Type B pancreatic cell (in vitro differentiated cells): ENCODE data around the gene HDAC1. TPM values are rescaled to one million over a fixed set of nuclear protein-coding genes. Genes with fewer than 3 reads are reported as not detected.
A peak's percentile ranks its signal among the peaks of the same experiment; 100 is the strongest.
"Not testable (repeated sequence)": the region's sequence is repeated elsewhere in the genome, so short reads cannot be mapped to it uniquely, and the experiment has no call there.

Source experiments
- DNase-seq: peaks from one replicate; pipeline ENCODE4 v3.0.0; 2021; ENCODE audit warnings: mixed read lengths; ENCODE audit not compliant: unreplicated experiment; ENCODE audit errors: extremely low spot score
- H3K27ac Mint-ChIP-seq: 2 replicates; pipeline ENCODE4 v1.8.0; 2021; ENCODE audit warnings: mild to moderate bottlenecking, mixed read lengths
- H3K27me3 Mint-ChIP-seq: 2 replicates; pipeline ENCODE4 v1.8.0; 2021; ENCODE audit warnings: mixed read lengths
- H3K36me3 Mint-ChIP-seq: 2 replicates; pipeline ENCODE4 v1.8.0; 2021; ENCODE audit warnings: mixed read lengths
- H3K4me1 Mint-ChIP-seq: one replicate; pipeline ENCODE4 v1.8.0; 2021; ENCODE audit warnings: mixed read lengths; ENCODE audit not compliant: unreplicated experiment
- H3K4me3 Mint-ChIP-seq: 2 replicates; pipeline ENCODE4 v1.8.0; 2021; ENCODE audit warnings: mild to moderate bottlenecking, mixed read lengths
- H3K9me3 Mint-ChIP-seq: 2 replicates; pipeline ENCODE4 v1.8.0; 2021; ENCODE audit warnings: mixed read lengths
- CTCF ChIP-seq: fragments of 200-600 bp; sonication (generic); conservative IDR thresholded peaks from 2 replicates; pipeline ENCODE4 v1.5.0; 2021; ENCODE audit warnings: antibody characterized with exemption, mild to moderate bottlenecking
- total RNA-seq: library from RNA; stranded (reverse); gene quantifications from 2 replicates; pipeline ENCODE4 v1.2.1, GENCODE V29; 2021; ENCODE audit warnings: low replicate concordance

HDAC1 gene
- total RNA-seq, 1 donor from 2014 or later = 108 TPM

GRCh38 chr1:32249831-32250525 lies 41.9 kb upstream of the HDAC1 start:
- H3K9me3 Mint-ChIP-seq = no peaks in the 10 kb centered on the region
- peaks cover 5% of the 10 kb centered on the region for H3K27me3 Mint-ChIP-seq
- H3K4me3 Mint-ChIP-seq = no peak overlapping the region
- H3K27ac Mint-ChIP-seq = peak overlapping the region; percentile 20
- no peaks in the 10 kb centered on the region for H3K36me3 Mint-ChIP-seq
- DNase-seq = no peak
- peaks cover 16% of the 10 kb centered on the region for H3K4me1 Mint-ChIP-seq
- TF ChIP-seq CTCF = no peak

GRCh38 chr1:32250893-32251716 lies 40.8 kb upstream of the HDAC1 start, which contains the start of gene LCK:
TSS of gene LCK (plus strand) at chr1:32251265. CDS start at chr1:32274330, 23,065 bp downstream.
- Mint-ChIP-seq H3K36me3 (no peaks in the 10 kb centered on the region), H3K27ac (peak within 1 kb of the TSS; percentile 20), H3K4me3 (no peak within 1 kb of the TSS), H3K4me1 (peaks cover 16% of the 10 kb centered on the region), H3K9me3 (no peaks in the 10 kb centered on the region), H3K27me3 (peaks cover 5% of the 10 kb centered on the region)
- DNase-seq = no peak
- TF ChIP-seq CTCF = no peak

GRCh38 chr1:32255072-32256071 lies 36.5 kb upstream of the HDAC1 start:
- no peak overlapping the region for H3K4me3 Mint-ChIP-seq
- peaks cover 5% of the 10 kb centered on the region for H3K4me1 Mint-ChIP-seq
- H3K27ac Mint-ChIP-seq = no peak overlapping the region
- no peaks in the 10 kb centered on the region for H3K36me3 Mint-ChIP-seq
- peaks cover 5% of the 10 kb centered on the region for H3K27me3 Mint-ChIP-seq
- DNase-seq = no peak
- no peak for TF ChIP-seq CTCF
- H3K9me3 Mint-ChIP-seq = no peaks in the 10 kb centered on the region

GRCh38 chr1:32256473-32257226 lies 35.2 kb upstream of the HDAC1 start:
- no peak for TF ChIP-seq CTCF
- H3K4me1 Mint-ChIP-seq = no peaks in the 10 kb centered on the region
- no peak overlapping the region for H3K4me3 Mint-ChIP-seq
- H3K9me3 Mint-ChIP-seq = no peaks in the 10 kb centered on the region
- H3K36me3 Mint-ChIP-seq = no peaks in the 10 kb centered on the region
- no peak for DNase-seq
- peaks cover 3% of the 10 kb centered on the region for H3K27me3 Mint-ChIP-seq
- H3K27ac Mint-ChIP-seq = no peak overlapping the region

GRCh38 chr1:32257227-32257508 lies 34.7 kb upstream of the HDAC1 start:
- Mint-ChIP-seq H3K27me3 (no peaks in the 10 kb centered on the region), H3K4me1 (no peaks in the 10 kb centered on the region), H3K36me3 (no peaks in the 10 kb centered on the region), H3K4me3 (no peak overlapping the region), H3K9me3 (no peaks in the 10 kb centered on the region), H3K27ac (no peak overlapping the region)
- TF ChIP-seq CTCF = no peak
- DNase-seq = no peak

GRCh38 chr1:32263236-32263593 lies 28.7 kb upstream of the HDAC1 start:
- not testable (repeated sequence) for H3K4me1 Mint-ChIP-seq, H3K4me3 Mint-ChIP-seq, H3K36me3 Mint-ChIP-seq, H3K9me3 Mint-ChIP-seq, DNase-seq, H3K27ac Mint-ChIP-seq, H3K27me3 Mint-ChIP-seq
